Measurements from ENCODE around the gene RPL36A.

DNA sequence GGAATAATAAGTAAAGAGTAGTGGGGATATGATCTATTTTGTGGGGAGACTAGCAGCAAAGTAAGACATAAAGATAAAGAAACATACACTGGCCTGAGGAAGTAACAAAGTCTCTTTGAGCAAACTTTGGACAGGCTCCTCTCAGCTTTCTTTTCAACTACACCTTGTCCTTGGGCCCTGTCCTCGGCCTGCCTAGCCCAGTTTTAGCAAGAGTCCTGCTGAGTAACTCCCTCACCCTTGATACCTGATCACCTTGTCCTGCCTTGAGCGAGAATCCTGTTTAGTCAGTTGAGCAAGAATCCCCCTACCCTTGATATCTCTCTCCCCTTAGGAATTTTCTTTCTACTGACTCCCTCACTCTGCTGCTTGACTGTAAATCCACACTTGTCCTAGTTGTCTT, 28.7 kb downstream of the RPL36A start:
- TF ChIP-seq, protein P1, sequence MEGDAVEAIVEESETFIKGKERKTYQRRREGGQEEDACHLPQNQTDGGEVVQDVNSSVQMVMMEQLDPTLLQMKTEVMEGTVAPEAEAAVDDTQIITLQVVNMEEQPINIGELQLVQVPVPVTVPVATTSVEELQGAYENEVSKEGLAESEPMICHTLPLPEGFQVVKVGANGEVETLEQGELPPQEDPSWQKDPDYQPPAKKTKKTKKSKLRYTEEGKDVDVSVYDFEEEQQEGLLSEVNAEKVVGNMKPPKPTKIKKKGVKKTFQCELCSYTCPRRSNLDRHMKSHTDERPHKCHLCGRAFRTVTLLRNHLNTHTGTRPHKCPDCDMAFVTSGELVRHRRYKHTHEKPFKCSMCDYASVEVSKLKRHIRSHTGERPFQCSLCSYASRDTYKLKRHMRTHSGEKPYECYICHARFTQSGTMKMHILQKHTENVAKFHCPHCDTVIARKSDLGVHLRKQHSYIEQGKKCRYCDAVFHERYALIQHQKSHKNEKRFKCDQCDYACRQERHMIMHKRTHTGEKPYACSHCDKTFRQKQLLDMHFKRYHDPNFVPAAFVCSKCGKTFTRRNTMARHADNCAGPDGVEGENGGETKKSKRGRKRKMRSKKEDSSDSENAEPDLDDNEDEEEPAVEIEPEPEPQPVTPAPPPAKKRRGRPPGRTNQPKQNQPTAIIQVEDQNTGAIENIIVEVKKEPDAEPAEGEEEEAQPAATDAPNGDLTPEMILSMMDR (IDR thresholded peaks at IDR 0.05; ENCODE audit: low read depth, low read length, missing input control), result no peak
- TF ChIP-seq, protein P2, sequence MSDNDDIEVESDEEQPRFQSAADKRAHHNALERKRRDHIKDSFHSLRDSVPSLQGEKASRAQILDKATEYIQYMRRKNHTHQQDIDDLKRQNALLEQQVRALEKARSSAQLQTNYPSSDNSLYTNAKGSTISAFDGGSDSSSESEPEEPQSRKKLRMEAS (IDR thresholded peaks at IDR 0.05), result no peak
- TF ChIP-seq, protein P3, sequence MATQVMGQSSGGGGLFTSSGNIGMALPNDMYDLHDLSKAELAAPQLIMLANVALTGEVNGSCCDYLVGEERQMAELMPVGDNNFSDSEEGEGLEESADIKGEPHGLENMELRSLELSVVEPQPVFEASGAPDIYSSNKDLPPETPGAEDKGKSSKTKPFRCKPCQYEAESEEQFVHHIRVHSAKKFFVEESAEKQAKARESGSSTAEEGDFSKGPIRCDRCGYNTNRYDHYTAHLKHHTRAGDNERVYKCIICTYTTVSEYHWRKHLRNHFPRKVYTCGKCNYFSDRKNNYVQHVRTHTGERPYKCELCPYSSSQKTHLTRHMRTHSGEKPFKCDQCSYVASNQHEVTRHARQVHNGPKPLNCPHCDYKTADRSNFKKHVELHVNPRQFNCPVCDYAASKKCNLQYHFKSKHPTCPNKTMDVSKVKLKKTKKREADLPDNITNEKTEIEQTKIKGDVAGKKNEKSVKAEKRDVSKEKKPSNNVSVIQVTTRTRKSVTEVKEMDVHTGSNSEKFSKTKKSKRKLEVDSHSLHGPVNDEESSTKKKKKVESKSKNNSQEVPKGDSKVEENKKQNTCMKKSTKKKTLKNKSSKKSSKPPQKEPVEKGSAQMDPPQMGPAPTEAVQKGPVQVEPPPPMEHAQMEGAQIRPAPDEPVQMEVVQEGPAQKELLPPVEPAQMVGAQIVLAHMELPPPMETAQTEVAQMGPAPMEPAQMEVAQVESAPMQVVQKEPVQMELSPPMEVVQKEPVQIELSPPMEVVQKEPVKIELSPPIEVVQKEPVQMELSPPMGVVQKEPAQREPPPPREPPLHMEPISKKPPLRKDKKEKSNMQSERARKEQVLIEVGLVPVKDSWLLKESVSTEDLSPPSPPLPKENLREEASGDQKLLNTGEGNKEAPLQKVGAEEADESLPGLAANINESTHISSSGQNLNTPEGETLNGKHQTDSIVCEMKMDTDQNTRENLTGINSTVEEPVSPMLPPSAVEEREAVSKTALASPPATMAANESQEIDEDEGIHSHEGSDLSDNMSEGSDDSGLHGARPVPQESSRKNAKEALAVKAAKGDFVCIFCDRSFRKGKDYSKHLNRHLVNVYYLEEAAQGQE (IDR thresholded peaks at IDR 0.05), result no peak
- TF ChIP-seq RAD21 (IDR thresholded peaks at IDR 0.05), result no peak

All from liver (tissue), 3 donors.